Measurements from ENCODE around the gene SRM.
A peak's percentile ranks its signal among the peaks of the same experiment; 100 is the strongest.
"Not testable (repeated sequence)": the region's sequence is repeated elsewhere in the genome, so short reads cannot be mapped to it uniquely, and the experiment has no call there.

Gene SRM

GRCh38 chr1:11072216-11072917 lies 12.5 kb upstream of the SRM start:
- Histone ChIP-seq H3K27me3 (ENCODE audit: insufficient read depth, low read length) (no peaks in the 10 kb centered on the region), H2AFZ (ENCODE audit: low read depth, low read length) (no peak overlapping the region), H3K9me3 (ENCODE audit: low read length) (no peaks in the 10 kb centered on the region), H3K4me3 (ENCODE audit: low read length) (no peak overlapping the region), H3K4me1 (ENCODE audit: insufficient read depth, low read length) (no peaks in the 10 kb centered on the region), H3K36me3 (ENCODE audit: insufficient read depth, low read length) (peaks cover 86% of the 10 kb centered on the region)

GRCh38 chr1:11071463-11072215 lies 11.8 kb upstream of the SRM start:
- Histone ChIP-seq H3K4me1 (ENCODE audit: insufficient read depth, low read length) (no peaks in the 10 kb centered on the region), H2AFZ (ENCODE audit: low read depth, low read length) (no peak overlapping the region), H3K4me3 (ENCODE audit: low read length) (no peak overlapping the region), H3K27me3 (ENCODE audit: insufficient read depth, low read length) (no peaks in the 10 kb centered on the region), H3K9me3 (ENCODE audit: low read length) (no peaks in the 10 kb centered on the region), H3K36me3 (ENCODE audit: insufficient read depth, low read length) (peaks cover 81% of the 10 kb centered on the region)

DNA sequence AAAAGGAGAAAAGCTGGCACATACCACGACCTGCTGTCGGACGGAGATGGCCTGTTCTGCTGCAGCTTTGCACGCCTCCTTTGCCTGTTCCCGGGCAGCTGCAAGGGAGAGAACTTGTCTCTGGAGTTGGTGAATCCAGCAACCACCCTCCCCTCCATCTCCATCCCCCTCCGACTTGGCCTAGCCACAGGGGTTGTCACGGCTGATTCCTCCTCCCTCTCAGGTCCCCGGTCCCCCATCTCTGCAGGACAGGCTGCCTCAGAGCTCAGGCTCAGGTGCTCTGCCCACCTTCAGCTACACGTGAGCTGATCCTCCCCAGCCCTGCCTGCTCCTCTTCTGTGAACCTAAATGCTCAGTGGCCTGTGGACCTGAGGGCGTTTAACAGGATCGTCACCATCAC lies 11.1 kb upstream of the SRM start:
- Histone ChIP-seq H3K4me3 (ENCODE audit: low read length) (no peak overlapping the region), H3K4me1 (ENCODE audit: insufficient read depth, low read length) (no peaks in the 10 kb centered on the region), H2AFZ (ENCODE audit: low read depth, low read length) (no peak overlapping the region), H3K9me3 (ENCODE audit: low read length) (no peaks in the 10 kb centered on the region), H3K27me3 (ENCODE audit: insufficient read depth, low read length) (no peaks in the 10 kb centered on the region), H3K36me3 (ENCODE audit: insufficient read depth, low read length) (peaks cover 80% of the 10 kb centered on the region)

GRCh38 chr1:11068600-11069473 lies 9.0 kb upstream of the SRM start:
- Histone ChIP-seq H3K36me3 (ENCODE audit: insufficient read depth, low read length) (peaks cover 75% of the 10 kb centered on the region), H3K4me3 (ENCODE audit: low read length) (no peak overlapping the region), H2AFZ (ENCODE audit: low read depth, low read length) (no peak overlapping the region), H3K4me1 (ENCODE audit: insufficient read depth, low read length) (no peaks in the 10 kb centered on the region), H3K27me3 (ENCODE audit: insufficient read depth, low read length) (no peaks in the 10 kb centered on the region), H3K9me3 (ENCODE audit: low read length) (no peaks in the 10 kb centered on the region)

- H3K9me3 ChIP-seq (ENCODE audit: low read length) = no peaks in the 10 kb centered on the region
- H3K4me1 ChIP-seq (ENCODE audit: insufficient read depth, low read length) = no peaks in the 10 kb centered on the region
- H3K27me3 ChIP-seq (ENCODE audit: insufficient read depth, low read length) = no peaks in the 10 kb centered on the region
- H2AFZ ChIP-seq (ENCODE audit: low read depth, low read length) = no peak overlapping the region
- H3K36me3 ChIP-seq (ENCODE audit: insufficient read depth, low read length) = peaks cover 77% of the 10 kb centered on the region
- H3K4me3 ChIP-seq (ENCODE audit: low read length) = no peak overlapping the region
Measured at GRCh38 chr1:11067716-11068599, 8.1 kb upstream of the SRM start.

GRCh38 chr1:11065796-11066195 lies 6.0 kb upstream of the SRM start:
- Histone ChIP-seq H3K4me1 (ENCODE audit: insufficient read depth, low read length) (peaks cover 3% of the 10 kb centered on the region), H3K27me3 (ENCODE audit: insufficient read depth, low read length) (no peaks in the 10 kb centered on the region), H3K36me3 (ENCODE audit: insufficient read depth, low read length) (peaks cover 62% of the 10 kb centered on the region), H3K9me3 (ENCODE audit: low read length) (no peaks in the 10 kb centered on the region), H3K4me3 (ENCODE audit: low read length) (no peak overlapping the region), H2AFZ (ENCODE audit: low read depth, low read length) (no peak overlapping the region)

GRCh38 chr1:11064942-11065341 lies 5.1 kb upstream of the SRM start:
- H3K9me3 ChIP-seq (ENCODE audit: low read length) = no peaks in the 10 kb centered on the region
- H3K36me3 ChIP-seq (ENCODE audit: insufficient read depth, low read length) = peaks cover 54% of the 10 kb centered on the region
- peaks cover 7% of the 10 kb centered on the region for H3K4me1 ChIP-seq (ENCODE audit: insufficient read depth, low read length)
- H2AFZ ChIP-seq (ENCODE audit: low read depth, low read length) = no peak overlapping the region
- no peaks in the 10 kb centered on the region for H3K27me3 ChIP-seq (ENCODE audit: insufficient read depth, low read length)
- H3K4me3 ChIP-seq (ENCODE audit: low read length) = no peak overlapping the region

- H2AFZ ChIP-seq (ENCODE audit: low read depth, low read length); H3K4me3 ChIP-seq (ENCODE audit: low read length); H3K4me1 ChIP-seq (ENCODE audit: insufficient read depth, low read length); H3K9me3 ChIP-seq (ENCODE audit: low read length); H3K27me3 ChIP-seq (ENCODE audit: insufficient read depth, low read length): not testable (repeated sequence)
- peaks cover 45% of the 10 kb centered on the region for H3K36me3 ChIP-seq (ENCODE audit: insufficient read depth, low read length)
Measured at GRCh38 chr1:11063937-11064537, 4.2 kb upstream of the SRM start.

GRCh38 chr1:11062965-11063401 lies 3.2 kb upstream of the SRM start:
- peaks cover 36% of the 10 kb centered on the region for H3K36me3 ChIP-seq (ENCODE audit: insufficient read depth, low read length)
- H3K4me1 ChIP-seq (ENCODE audit: insufficient read depth, low read length) = peaks cover 14% of the 10 kb centered on the region
- H3K27me3 ChIP-seq (ENCODE audit: insufficient read depth, low read length) = no peaks in the 10 kb centered on the region
- no peak overlapping the region for H2AFZ ChIP-seq (ENCODE audit: low read depth, low read length)
- no peak overlapping the region for H3K4me3 ChIP-seq (ENCODE audit: low read length)
- H3K9me3 ChIP-seq (ENCODE audit: low read length) = no peaks in the 10 kb centered on the region

DNA sequence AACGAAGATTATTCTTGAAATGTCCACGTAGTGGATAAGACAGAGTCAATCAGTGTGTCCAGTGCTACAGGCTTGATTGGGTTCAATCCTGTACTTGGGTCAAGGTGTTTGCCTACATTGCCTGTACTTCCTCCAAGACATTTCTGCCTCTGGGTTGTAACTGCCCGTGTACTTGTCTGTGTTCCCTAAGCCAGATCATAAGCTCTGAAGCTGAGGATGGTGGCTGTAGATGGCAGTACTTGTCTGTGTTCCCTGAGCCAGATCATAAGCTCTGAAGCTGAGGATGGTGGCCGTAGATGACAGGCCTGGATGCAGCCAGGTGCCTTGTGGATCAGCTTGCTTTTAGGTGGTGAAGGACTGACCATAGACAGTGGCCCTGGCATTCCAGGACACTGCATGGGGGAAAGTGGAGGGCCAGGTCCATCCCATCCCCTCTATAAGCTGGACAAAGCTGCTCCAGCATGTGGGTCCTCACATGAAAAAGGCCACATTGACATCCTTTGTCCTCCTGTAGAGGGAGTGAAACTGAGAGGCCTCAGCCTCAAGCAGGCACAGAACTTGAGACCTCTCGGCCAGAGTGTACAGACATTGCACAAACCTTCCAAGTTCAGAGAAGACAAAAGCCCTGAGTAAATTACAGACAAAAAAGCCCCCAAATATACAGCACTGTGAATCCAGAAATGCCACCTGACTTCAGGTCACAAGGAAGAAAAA lies 2.0 kb upstream of the SRM start:
- H3K27me3 ChIP-seq (ENCODE audit: insufficient read depth, low read length) = no peaks in the 10 kb centered on the region
- peaks cover 14% of the 10 kb centered on the region for H3K4me1 ChIP-seq (ENCODE audit: insufficient read depth, low read length)
- H3K36me3 ChIP-seq (ENCODE audit: insufficient read depth, low read length) = peaks cover 40% of the 10 kb centered on the region
- no peak overlapping the region for H3K4me3 ChIP-seq (ENCODE audit: low read length)
- no peaks in the 10 kb centered on the region for H3K9me3 ChIP-seq (ENCODE audit: low read length)
- no peak overlapping the region for H2AFZ ChIP-seq (ENCODE audit: low read depth, low read length)

GRCh38 chr1:11059155-11059967 lies 457 bp downstream of the SRM start:
- Histone ChIP-seq H3K27me3 (ENCODE audit: insufficient read depth, low read length) (no peaks in the 10 kb centered on the region), H3K9me3 (ENCODE audit: low read length) (no peaks in the 10 kb centered on the region), H3K4me3 (ENCODE audit: low read length) (peak overlapping the region; percentile 96), H3K4me1 (ENCODE audit: insufficient read depth, low read length) (peaks cover 14% of the 10 kb centered on the region), H2AFZ (ENCODE audit: low read depth, low read length) (peak overlapping the region; percentile 73), H3K36me3 (ENCODE audit: insufficient read depth, low read length) (peaks cover 33% of the 10 kb centered on the region)

All from neuron (in vitro differentiated cells).